Right atrium auricular region (tissue), 2 donors: ENCODE results near the gene TMEM52. TPM values are rescaled to one million over a fixed set of nuclear protein-coding genes. Genes with fewer than 3 reads are reported as not detected.

Source experiments
- DNase-seq: peaks from one replicate; pipeline ENCODE4 v3.0.0-alpha.2; 2019; ENCODE audit warnings: low spot score
- H3K27ac ChIP-seq, 2 donors: fragments of 200-600 bp; sonication (generic); 1 replicate in 1 of 2; 2 replicates in 1 of 2; pipeline ENCODE4 v1.5.1; 2016 to 2019
- H3K27me3 ChIP-seq, 2 donors: fragments of 200-600 bp; sonication (generic); one replicate each; pipeline versions ENCODE4 v1.5.1 to v1.6.0; 2017 to 2019
- H3K36me3 ChIP-seq: fragments of 200-600 bp; sonication (generic); one replicate; pipeline ENCODE4 v1.5.1; 2016
- H3K4me1 ChIP-seq, 2 donors: fragments of 200-600 bp; sonication (generic); one replicate each; pipeline versions ENCODE4 v1.5.1 to v1.6.0; 2017 to 2019
- H3K4me3 ChIP-seq, 2 donors: fragments of 200-600 bp; sonication (generic); 1 replicate in 1 of 2; 2 replicates in 1 of 2; pipeline ENCODE4 v1.5.1; 2017 to 2019; ENCODE audit warnings: mild to moderate bottlenecking in 1 of 2, moderate library complexity in 1 of 2
- H3K9me3 ChIP-seq, 2 donors: fragments of 200-600 bp; sonication (generic); one replicate each; pipeline ENCODE4 v1.5.1; 2019
- total RNA-seq, 2 donors: library from RNA; depleted of rRNA; stranded (reverse); fragments of >200 nt; gene quantifications; one replicate each; pipeline ENCODE4 v1.1.0, GENCODE V29; 2016
- TF ChIP-seq, protein P1 (sequence below), 2 donors: fragments of 200-600 bp; sonication (generic); IDR thresholded peaks; one replicate each; pipeline ENCODE4 v1.5.1; 2019; ENCODE audit warnings: antibody characterized with exemption in 2 of 2

Gene TMEM52
- total RNA-seq, 2 donors from 2014 or later: 0.51 to 1.8 TPM

GRCh38 chr1:1874901-1875300 lies 44.2 kb downstream of the TMEM52 start:
- Histone ChIP-seq H3K4me1 (peaks cover 0 to 79% of the 10 kb centered on the region in 2 donors), H3K4me3 (no peak overlapping the region), H3K9me3 (no peaks in the 10 kb centered on the region), H3K27me3 (no peaks in the 10 kb centered on the region), H3K36me3 (no peaks in the 10 kb centered on the region), H3K27ac (no peak overlapping the region)
- TF ChIP-seq, protein P1, sequence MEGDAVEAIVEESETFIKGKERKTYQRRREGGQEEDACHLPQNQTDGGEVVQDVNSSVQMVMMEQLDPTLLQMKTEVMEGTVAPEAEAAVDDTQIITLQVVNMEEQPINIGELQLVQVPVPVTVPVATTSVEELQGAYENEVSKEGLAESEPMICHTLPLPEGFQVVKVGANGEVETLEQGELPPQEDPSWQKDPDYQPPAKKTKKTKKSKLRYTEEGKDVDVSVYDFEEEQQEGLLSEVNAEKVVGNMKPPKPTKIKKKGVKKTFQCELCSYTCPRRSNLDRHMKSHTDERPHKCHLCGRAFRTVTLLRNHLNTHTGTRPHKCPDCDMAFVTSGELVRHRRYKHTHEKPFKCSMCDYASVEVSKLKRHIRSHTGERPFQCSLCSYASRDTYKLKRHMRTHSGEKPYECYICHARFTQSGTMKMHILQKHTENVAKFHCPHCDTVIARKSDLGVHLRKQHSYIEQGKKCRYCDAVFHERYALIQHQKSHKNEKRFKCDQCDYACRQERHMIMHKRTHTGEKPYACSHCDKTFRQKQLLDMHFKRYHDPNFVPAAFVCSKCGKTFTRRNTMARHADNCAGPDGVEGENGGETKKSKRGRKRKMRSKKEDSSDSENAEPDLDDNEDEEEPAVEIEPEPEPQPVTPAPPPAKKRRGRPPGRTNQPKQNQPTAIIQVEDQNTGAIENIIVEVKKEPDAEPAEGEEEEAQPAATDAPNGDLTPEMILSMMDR (IDR thresholded peaks at IDR 0.05): no peak
- DNase-seq: no peak

- peak overlapping the region; percentile 50 to 65 for H3K27ac ChIP-seq
- peaks cover 0 to 85% of the 10 kb centered on the region in 2 donors for H3K4me1 ChIP-seq
- no peak for DNase-seq
- no peaks in the 10 kb centered on the region for H3K36me3 ChIP-seq
- TF ChIP-seq, protein P1 (IDR thresholded peaks at IDR 0.05): no peak
- H3K9me3 ChIP-seq: no peaks in the 10 kb centered on the region
- no peak overlapping the region for H3K4me3 ChIP-seq
- no peaks in the 10 kb centered on the region for H3K27me3 ChIP-seq
Observed at GRCh38 chr1:1873186-1873585, 45.9 kb downstream of the TMEM52 start.

GRCh38 chr1:1872329-1872994 lies 46.6 kb downstream of the TMEM52 start:
- H3K9me3 ChIP-seq: no peaks in the 10 kb centered on the region
- peak overlapping the region; percentile 50 to 65 for H3K27ac ChIP-seq
- H3K4me3 ChIP-seq: no peak overlapping the region
- TF ChIP-seq, protein P1 (IDR thresholded peaks at IDR 0.05): no peak
- H3K36me3 ChIP-seq: no peaks in the 10 kb centered on the region
- no peaks in the 10 kb centered on the region for H3K27me3 ChIP-seq
- H3K4me1 ChIP-seq: peaks cover 0 to 82% of the 10 kb centered on the region in 2 donors
- no peak for DNase-seq

- H3K27ac ChIP-seq: no peak overlapping the region
Observed at GRCh38 chr1:1869469-1869868, 49.6 kb downstream of the TMEM52 start.

More at GRCh38 chr1:1869469-1869868, 49.6 kb downstream of the TMEM52 start:
- H3K4me3 ChIP-seq: no peak overlapping the region
- H3K36me3 ChIP-seq: no peaks in the 10 kb centered on the region
- TF ChIP-seq, protein P1 (IDR thresholded peaks at IDR 0.05): no peak
- H3K27me3 ChIP-seq: no peaks in the 10 kb centered on the region
- DNase-seq: no peak
- peaks cover 0 to 80% of the 10 kb centered on the region in 2 donors for H3K4me1 ChIP-seq
- no peaks in the 10 kb centered on the region for H3K9me3 ChIP-seq

Other genes starting within 250 kb of the TMEM52 start
- gene SLC35E2B, start 226.5 kb downstream of the TMEM52 start, total RNA-seq: 10 to 100 TPM; 18.4 to 22.1 TPM
- 1 to 10 TPM; 4.3 to 8.2 TPM for gene CDK11A, start 194.9 kb downstream of the TMEM52 start, total RNA-seq
- gene NADK, start 140.8 kb downstream of the TMEM52 start, total RNA-seq: 10 to 100 TPM; 26.5 to 51.5 TPM
- 10 to 100 TPM; 69.9 to 91.6 TPM for gene GNB1, start 28.2 kb downstream of the TMEM52 start, total RNA-seq
- not detected for gene CALML6, start 4.0 kb downstream of the TMEM52 start, total RNA-seq
- gene CFAP74, start 84.5 kb upstream of the TMEM52 start, total RNA-seq: not detected
- not detected for gene GABRD, start 100.1 kb upstream of the TMEM52 start, total RNA-seq
- gene PRKCZ, start 131.1 kb upstream of the TMEM52 start, total RNA-seq: 10 to 100 TPM; 15.3 to 16.4 TPM